GM19351 (cell line): ENCODE results near the gene SYVN1.
A peak's percentile ranks its signal among the peaks of the same experiment; 100 is the strongest.

Experiments
- ATAC-seq: cut with Tn5 transposase; IDR thresholded peaks from one replicate; pipeline ENCODE4 v1.9.1; 2021; ENCODE audit warnings: mild to moderate bottlenecking, moderate library complexity; ENCODE audit not compliant: unreplicated experiment

Gene SYVN1

GRCh38 chr11:65113361-65113756 is 21.0 kb downstream of the SYVN1 start:
- no peak for ATAC-seq

- ATAC-seq, result peak; percentile 37
These were observed 21.6 kb downstream of the SYVN1 start for GRCh38 chr11:65112546-65113360.

DNA sequence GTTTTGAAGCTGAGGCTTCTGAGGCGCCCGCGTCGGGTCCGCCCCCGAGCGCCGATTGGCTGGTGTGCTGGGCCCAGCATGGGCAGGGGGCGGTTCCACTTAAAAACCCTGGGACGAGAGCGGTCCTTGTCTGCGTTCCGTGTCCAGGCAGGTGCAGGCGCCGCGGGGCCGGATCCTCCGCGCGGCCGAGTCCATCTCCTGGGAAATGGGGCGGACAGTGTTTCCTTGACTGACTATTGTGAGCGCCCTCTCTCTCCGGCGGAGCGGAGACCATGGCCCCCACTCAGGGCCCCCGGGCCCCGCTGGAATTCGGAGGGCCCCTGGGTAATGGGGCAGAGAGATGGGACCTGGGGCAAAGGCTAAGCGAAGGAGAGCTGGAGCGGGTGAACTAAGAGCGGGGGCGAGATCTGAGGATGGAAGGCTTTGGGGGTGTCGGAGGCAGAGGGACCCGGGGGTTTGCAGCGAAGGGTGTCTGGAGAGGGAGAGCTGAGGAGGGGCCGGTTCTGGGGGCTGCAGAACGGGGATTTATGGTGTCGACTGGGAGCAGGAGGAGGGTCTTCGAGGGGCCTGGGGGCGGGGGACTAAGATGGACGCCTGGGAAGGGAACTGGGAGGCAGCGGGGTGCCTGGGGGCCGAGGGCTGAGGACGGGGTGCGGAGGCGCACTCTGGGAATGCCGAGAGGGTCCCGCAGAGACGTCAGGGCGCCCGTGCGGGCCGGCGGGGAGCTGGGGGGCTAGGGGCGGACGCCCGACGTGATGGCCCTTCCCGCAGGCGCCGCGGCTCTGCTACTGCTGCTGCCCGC is 22.4 kb downstream of the SYVN1 start, which contains the start of gene TM7SF2:
TSS of gene TM7SF2 (plus strand) at position 129 of the 802 bp plus-strand sequence. CDS start at position 273, 144 bp downstream.
- ATAC-seq, result peak; percentile 70

- ATAC-seq, result no peak
These were observed 23.1 kb downstream of the SYVN1 start for GRCh38 chr11:65111159-65111743.

DNA sequence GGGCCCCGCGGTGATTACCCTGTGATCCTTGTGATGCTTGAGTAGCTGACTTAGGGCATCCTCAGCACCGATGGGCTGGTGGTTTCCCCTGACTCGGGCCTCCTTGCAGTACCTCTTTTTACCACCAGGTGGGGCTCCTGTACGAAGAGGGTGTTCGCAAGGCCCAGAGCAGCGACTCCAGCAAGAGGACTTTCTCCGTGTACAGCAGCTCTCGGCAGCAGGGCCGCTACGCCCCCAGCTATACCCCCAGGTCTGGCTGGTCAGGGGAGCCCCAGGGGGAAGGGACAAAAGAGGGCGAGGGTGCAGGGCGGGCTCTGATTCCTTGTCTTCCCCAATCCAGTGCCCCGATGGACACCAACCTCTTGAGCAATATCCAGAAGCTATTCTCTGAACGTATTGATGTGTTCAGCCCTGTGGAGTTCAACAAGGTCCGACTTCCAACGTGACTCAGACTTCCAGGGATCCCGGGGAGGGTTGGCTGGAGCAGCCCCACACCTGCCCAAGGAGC is 23.9 kb downstream of the SYVN1 start:
- peak; percentile 35 for ATAC-seq

DNA sequence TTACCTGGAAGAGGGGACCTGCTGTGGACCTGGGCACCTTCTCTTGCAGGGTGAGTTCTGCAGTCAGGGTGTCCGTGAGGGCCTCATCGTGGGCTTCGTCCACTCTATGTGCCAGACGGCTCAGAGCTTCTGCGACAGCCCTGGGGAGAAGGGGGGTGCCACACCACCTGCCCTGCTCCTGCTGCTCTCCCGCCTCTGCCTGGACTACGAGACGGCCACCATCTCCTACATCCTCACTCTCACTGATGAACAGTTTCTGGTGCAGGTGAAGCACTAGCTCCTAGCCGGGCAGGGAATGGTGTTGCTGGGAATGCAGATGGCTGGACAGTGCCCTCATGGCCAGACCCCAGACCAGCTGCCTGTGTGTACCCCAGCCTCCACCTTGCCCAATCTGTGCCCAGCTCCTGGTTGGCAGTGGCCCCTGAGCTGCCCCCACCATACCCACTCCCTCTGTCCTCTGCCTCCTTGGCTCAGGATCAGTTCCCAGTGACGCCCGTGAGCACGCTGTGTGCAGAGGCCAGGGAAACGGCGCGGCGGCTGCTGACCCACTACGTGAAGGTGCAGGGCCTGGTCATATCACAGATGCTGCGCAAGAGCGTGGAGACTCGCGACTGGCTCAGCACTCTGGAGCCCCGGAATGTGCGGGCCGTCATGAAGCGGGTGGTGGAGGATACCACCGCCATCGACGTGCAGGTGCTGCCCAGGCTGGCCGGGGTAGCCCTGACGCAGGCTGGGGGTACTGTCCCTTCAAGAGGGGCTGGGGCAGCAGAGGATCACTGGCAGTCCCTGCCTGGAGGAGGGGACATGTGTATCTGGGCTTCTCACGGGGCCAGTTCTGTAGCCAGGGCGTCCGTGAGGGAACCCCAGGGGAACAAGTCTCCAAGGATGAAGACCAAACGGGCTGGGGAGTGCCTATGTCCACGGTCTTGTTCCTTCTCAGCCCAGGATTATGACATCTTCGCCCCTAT is 24.8 kb downstream of the SYVN1 start:
- ATAC-seq, result no peak

DNA sequence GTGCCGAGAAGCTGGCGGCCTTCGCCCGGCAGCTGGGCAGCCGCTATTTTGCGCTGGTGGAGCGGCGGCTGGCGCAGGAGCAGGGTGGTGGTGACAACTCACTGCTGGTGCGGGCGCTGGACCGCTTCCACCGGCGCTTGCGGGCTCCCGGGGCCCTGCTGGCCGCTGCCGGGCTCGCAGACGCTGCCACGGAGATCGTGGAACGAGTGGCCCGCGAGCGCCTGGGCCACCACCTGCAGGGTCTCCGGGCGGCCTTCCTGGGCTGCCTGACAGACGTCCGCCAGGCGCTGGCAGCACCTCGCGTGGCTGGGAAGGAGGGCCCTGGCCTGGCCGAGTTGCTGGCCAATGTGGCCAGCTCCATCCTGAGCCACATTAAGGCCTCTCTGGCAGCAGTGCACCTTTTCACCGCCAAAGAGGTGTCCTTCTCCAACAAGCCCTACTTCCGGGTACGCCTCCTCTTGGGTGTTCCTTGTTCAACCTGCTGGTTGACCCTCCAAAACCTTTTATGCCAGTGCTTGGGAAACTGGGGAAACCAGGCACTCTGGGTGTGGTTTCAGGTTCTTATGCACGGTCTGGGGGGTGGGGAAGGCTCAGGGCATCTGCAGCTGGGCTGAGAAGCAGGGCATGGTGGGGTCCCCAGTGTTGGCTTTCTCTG is 25.7 kb downstream of the SYVN1 start:
- no peak for ATAC-seq

DNA sequence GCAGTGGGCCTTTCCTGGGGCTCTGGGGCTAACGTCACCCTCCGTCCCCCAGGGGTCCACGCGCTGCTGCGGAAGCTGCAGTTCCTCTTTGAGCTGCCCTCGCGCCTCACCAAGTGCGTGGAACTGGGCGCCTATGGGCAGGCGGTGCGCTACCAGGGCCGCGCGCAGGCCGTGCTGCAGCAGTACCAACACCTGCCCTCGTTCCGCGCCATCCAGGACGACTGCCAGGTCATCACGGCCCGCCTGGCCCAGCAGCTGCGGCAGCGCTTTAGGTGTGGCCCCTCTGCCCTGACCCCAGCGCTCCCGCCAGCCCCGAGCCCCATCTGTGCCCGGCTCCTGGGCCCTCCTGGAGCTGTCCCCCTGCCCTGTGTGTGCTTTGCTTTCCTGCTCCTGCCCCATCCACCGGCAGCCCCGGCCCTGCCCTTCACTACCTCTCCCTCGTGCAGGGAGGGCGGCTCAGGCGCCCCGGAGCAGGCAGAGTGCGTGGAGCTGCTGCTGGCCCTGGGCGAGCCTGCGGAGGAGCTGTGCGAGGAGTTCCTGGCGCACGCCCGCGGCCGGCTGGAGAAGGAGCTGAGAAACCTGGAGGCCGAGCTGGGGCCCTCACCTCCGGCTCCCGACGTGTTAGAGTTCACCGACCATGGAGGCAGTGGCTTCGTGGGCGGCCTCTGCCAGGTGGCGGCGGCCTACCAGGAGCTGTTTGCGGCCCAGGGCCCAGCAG is 26.4 kb downstream of the SYVN1 start:
- no peak for ATAC-seq

DNA sequence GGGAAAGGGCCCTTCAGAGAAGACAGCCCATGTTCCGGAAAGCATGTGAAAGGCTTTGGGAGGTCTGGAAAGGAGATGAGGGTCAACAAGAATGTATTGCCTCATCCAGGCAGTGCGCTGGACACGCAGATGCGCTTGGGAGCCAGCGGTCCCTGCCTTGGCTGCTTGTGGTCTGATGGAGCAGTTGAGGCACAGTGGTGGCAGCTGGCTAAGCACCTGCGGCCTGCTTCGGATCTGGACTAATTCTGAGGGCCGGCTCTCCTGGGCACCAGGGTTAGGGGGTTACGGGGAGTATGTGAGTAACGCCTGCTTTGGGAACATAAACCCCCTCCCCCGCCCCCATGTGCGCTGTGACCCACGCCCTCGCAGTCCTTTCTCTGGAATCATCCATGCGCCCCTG is 27.2 kb downstream of the SYVN1 start:
- ATAC-seq, result no peak

DNA sequence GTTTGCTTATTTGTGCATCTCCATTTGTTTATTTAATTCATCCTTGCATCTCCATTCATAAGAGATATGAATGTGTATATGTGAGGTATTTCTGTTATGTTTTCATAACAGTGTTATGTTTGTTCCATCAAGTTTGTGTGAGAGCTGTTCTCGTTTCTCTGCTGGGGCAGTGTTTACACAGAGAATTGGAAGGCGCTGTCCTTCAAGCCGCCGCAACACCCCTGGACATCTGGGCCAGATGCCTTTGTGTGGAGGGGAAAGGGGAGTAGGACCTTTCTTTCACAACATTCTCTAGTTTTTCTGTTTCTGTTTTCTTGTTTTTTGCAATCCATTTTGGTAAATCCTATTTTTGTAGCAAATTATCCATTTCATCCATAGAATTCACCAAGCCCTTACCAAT is 29.7 kb downstream of the SYVN1 start:
- ATAC-seq, result no peak

GRCh38 chr11:65103476-65103875 is 30.8 kb downstream of the SYVN1 start:
- no peak for ATAC-seq

DNA sequence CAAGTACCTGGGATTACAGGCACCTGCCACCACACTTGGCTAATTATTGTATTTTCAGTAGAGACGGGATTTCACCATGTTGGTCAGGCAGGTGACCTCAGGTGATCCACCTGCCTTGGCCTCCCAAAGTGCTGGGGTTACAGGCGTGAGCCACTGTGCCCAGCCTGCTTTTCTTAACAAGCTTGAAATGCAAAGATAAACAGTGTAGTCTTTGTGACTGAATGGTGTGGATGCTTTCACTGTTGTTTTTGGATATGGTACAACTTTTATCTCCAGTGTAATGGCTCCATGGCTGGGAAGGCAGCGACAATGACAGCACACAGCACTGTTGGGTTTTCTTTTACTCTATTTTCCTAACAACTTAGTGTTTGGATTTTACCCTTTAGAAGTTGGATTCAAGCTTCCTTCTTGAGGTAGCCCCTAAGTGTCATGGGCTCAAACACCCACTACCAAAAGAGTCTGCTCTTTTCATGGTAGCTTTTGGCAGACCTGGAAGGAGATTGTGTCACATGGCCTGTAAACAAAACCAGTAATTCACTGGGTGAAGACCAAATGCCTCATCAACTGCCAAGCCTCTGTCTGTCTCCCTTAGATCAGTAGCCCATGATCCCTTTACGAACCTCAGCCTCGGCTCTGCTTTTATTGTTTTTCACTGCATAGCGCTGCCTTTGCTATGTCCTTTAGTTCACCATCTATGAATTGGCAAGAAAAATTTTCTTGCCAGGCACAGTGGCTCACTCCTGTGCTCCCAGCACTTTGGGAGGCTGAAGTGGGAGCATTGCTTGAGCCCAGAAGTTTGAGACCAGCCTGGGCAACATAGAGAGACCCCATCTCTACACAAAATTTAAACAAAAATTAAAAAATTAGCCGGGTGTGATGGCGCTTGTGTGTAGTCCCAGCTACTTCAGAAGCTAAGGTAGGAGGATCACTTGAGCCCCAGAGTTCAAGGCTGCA is 31.9 kb downstream of the SYVN1 start:
- no peak for ATAC-seq

DNA sequence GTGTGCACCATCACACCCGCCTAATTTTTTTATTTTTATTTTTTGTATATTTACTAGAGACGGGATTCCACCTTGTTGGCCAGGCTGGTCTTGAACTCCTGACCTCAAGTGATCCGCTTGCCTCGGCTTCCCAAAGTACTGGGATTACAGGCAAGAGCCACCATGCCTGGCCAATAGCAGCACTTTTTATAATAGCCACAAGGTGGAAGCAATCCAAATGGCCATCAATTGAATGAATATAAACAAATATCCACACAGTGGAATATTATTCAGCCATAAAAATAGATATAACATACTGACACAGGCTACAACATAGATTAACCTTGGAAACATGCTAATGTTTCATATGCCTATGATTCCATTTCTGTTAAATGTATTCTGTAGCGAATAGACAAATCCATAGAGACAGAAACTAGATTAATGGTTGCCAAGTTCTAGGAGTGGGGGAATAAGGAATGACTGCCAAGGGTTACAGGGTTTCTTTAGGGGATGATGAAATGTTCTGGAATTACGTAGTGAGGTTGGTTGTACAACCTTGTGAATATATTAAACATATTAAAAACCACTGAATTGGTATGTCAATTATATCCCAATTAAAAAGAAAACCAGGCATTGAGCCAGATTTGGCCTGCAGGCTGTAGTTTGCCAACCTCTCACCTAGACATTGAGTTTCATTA is 33.5 kb downstream of the SYVN1 start:
- ATAC-seq, result no peak

DNA sequence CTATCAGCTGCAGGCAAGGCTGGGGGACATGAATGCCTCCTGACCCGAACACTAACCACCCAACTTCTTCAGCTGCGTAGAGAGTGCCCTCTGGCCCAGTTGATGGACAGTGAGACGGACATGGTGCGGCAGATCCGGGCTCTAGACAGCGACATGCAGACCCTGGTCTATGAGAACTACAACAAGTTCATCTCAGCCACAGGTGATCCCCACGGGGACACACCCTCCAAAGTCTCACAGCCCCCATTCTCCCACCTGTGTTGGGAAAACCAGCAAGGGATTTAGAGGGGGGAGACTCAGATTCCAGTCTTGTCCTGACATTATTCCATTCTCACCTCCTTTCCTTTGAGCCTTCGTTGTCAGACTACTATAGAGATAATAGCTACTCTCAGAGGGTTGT is 37.4 kb downstream of the SYVN1 start:
- ATAC-seq, result no peak

- peak; percentile 92 for ATAC-seq
These were observed 38.1 kb downstream of the SYVN1 start, which contains the start of gene VPS51 for GRCh38 chr11:65095974-65096806. Gene VPS51 (plus strand): TSS chr11:65096214. CDS start chr11:65096251, 37 bp downstream.

GRCh38 chr11:65095427-65095826 is 38.9 kb downstream of the SYVN1 start:
- no peak for ATAC-seq
